Brain microvascular endothelial cell (primary cell): Measurements from ENCODE around the gene SRCAP.

Experiments used
- DNase-seq: peaks from one replicate; pipeline ENCODE4 v3.0.0-alpha.2; 2020
- H3K27ac ChIP-seq: fragments of 250-450 bp; sonication (Bioruptor Pico); 2 replicates; pipeline ENCODE4 v1.5.1; 2020; ENCODE audit warnings: mild to moderate bottlenecking, moderate library complexity
- H3K27me3 ChIP-seq: fragments of 250-450 bp; sonication (Bioruptor Pico); replicated peaks from 2 replicates; pipeline ENCODE4 v1.5.1; 2020; ENCODE audit warnings: mild to moderate bottlenecking
- H3K36me3 ChIP-seq: fragments of 250-450 bp; sonication (Bioruptor Pico); replicated peaks from 2 replicates; pipeline ENCODE4 v1.5.1; 2020; ENCODE audit warnings: mild to moderate bottlenecking
- H3K4me3 ChIP-seq: 2 replicates; pipeline ENCODE4 v1.5.1; 2011; ENCODE audit warnings: low read depth, mild to moderate bottlenecking, control low read depth, low read length, moderate library complexity
- CTCF ChIP-seq: IDR thresholded peaks from 2 replicates; pipeline ENCODE4 v1.5.1; 2011; ENCODE audit warnings: low read depth, mild to moderate bottlenecking, moderate library complexity, low read length, control low read depth, inconsistent platforms; ENCODE audit errors: missing control alignments
- in situ Hi-C: cut with HindIII; loops from 2 replicates; pipeline ENCODE4 v1.10.0; 2017; ENCODE audit warnings: low sequenced_read_pairs, low pct_ligation_motif_present

SRCAP gene

GRCh38 chr16:30666681-30667080 is 32.3 kb upstream of the SRCAP start:
- H3K27ac ChIP-seq: no peak overlapping the region
- H3K27me3 ChIP-seq: no peaks in the 10 kb centered on the region
- no peak for DNase-seq
- in situ Hi-C loops: no loop called here
- no peak for TF ChIP-seq CTCF
- H3K36me3 ChIP-seq: peaks cover 86% of the 10 kb centered on the region
- H3K4me3 ChIP-seq: no peak overlapping the region

GRCh38 chr16:30667361-30667905 is 31.5 kb upstream of the SRCAP start:
- TF ChIP-seq CTCF: no peak
- Histone ChIP-seq H3K36me3 (peaks cover 79% of the 10 kb centered on the region), H3K4me3 (no peak overlapping the region), H3K27ac (no peak overlapping the region), H3K27me3 (no peaks in the 10 kb centered on the region)
- in situ Hi-C loops: no loop called here
- DNase-seq: no peak

GRCh38 chr16:30668393-30668792 is 30.6 kb upstream of the SRCAP start:
- Histone ChIP-seq H3K27me3 (no peaks in the 10 kb centered on the region), H3K27ac (no peak overlapping the region), H3K4me3 (no peak overlapping the region), H3K36me3 (peaks cover 71% of the 10 kb centered on the region)
- DNase-seq: no peak
- TF ChIP-seq CTCF: no peak
- in situ Hi-C loops: no loop called here

- no peak overlapping the region for H3K27ac ChIP-seq
- H3K36me3 ChIP-seq: peaks cover 65% of the 10 kb centered on the region
- DNase-seq: no peak
- H3K27me3 ChIP-seq: no peaks in the 10 kb centered on the region
- TF ChIP-seq CTCF: no peak
- no peak overlapping the region for H3K4me3 ChIP-seq
- in situ Hi-C loops: no loop called here
Measured at GRCh38 chr16:30669026-30669902, 29.7 kb upstream of the SRCAP start.

GRCh38 chr16:30669903-30670824 is 28.8 kb upstream of the SRCAP start:
- H3K36me3 ChIP-seq: peaks cover 57% of the 10 kb centered on the region
- H3K27ac ChIP-seq: no peak overlapping the region
- no peak for DNase-seq
- H3K27me3 ChIP-seq: no peaks in the 10 kb centered on the region
- in situ Hi-C loops: no loop called here
- TF ChIP-seq CTCF: peak; percentile 10
- no peak overlapping the region for H3K4me3 ChIP-seq
